Mesendoderm (in vitro differentiated cells): ENCODE measurements around the gene STK40.

Source experiments
- DNase-seq: peaks from one replicate; pipeline ENCODE4 v3.0.0; 2013
- H2AK5ac ChIP-seq: 2 replicates; pipeline ENCODE4 v1.6.1; 2013; ENCODE audit warnings: low read length, inconsistent platforms
- H2BK120ac ChIP-seq: 2 replicates; pipeline ENCODE4 v1.6.1; 2013; ENCODE audit warnings: low read depth, mild to moderate bottlenecking, low read length, moderate library complexity, mixed read lengths
- H2BK15ac ChIP-seq: replicated peaks from 2 replicates; pipeline ENCODE4 v1.6.1; 2013; ENCODE audit warnings: low read depth, mild to moderate bottlenecking, moderate library complexity
- H2BK5ac ChIP-seq: 2 replicates; pipeline ENCODE4 v1.6.1; 2013; ENCODE audit warnings: low read length, inconsistent platforms
- H3K18ac ChIP-seq: 2 replicates; pipeline ENCODE4 v1.6.1; 2013; ENCODE audit warnings: mild to moderate bottlenecking, low read length, mixed read lengths
- H3K23ac ChIP-seq: one replicate; pipeline ENCODE4 v1.6.1; 2013; ENCODE audit warnings: low read length
- H3K27ac ChIP-seq: 2 replicates; pipeline ENCODE4 v1.5.1; 2013; ENCODE audit warnings: low read depth, mild to moderate bottlenecking, inconsistent platforms, low read length, moderate library complexity
- H3K27me3 ChIP-seq: 2 replicates; pipeline ENCODE4 v1.6.1; 2013; ENCODE audit warnings: low read length, control low read depth, mild to moderate bottlenecking, inconsistent platforms; ENCODE audit not compliant: insufficient read depth, poor library complexity
- H3K36me3 ChIP-seq: 2 replicates; pipeline ENCODE4 v1.6.1; 2013; ENCODE audit warnings: low read length, inconsistent platforms; ENCODE audit not compliant: control insufficient read depth, insufficient read depth
- H3K4ac ChIP-seq: one replicate; pipeline ENCODE4 v1.6.1; 2013; ENCODE audit warnings: low read depth, mild to moderate bottlenecking, low read length, moderate library complexity
- H3K4me1 ChIP-seq: 2 replicates; pipeline ENCODE4 v1.6.1; 2013; ENCODE audit warnings: low read depth, low read length, inconsistent platforms; ENCODE audit not compliant: control insufficient read depth
- H3K4me2 ChIP-seq: 2 replicates; pipeline ENCODE4 v1.6.1; 2013; ENCODE audit warnings: low read length
- H3K4me3 ChIP-seq: 2 replicates; pipeline ENCODE4 v1.5.1; 2013; ENCODE audit warnings: mild to moderate bottlenecking, low read length
- H3K56ac ChIP-seq: one replicate; pipeline ENCODE4 v1.6.1; 2013; ENCODE audit warnings: low read length
- H3K79me1 ChIP-seq: 2 replicates; pipeline ENCODE4 v1.6.1; 2013; ENCODE audit warnings: low read length, inconsistent platforms
- H3K79me2 ChIP-seq: 2 replicates; pipeline ENCODE4 v1.6.1; 2013; ENCODE audit warnings: mild to moderate bottlenecking, low read length; ENCODE audit not compliant: control insufficient read depth, insufficient read depth
- H3K9ac ChIP-seq: 2 replicates; pipeline ENCODE4 v1.6.1; 2013; ENCODE audit warnings: low read length, inconsistent platforms
- H4K5ac ChIP-seq: one replicate; pipeline ENCODE4 v1.6.1; 2013; ENCODE audit warnings: low read length
- H4K8ac ChIP-seq: one replicate; pipeline ENCODE4 v1.6.1; 2013; ENCODE audit warnings: low read depth, mild to moderate bottlenecking, control low read depth, low read length, moderate library complexity
- WGBS: extraction: QIAGEN DNeasy Blood & Tissue Kit; methylation state at CpG from one replicate; pipeline ENCODE4 v1.1.7; 2013; ENCODE audit warnings: low lambda C conversion rate, missing lambda C conversion rate; ENCODE audit not compliant: insufficient coverage; ENCODE audit errors: extremely low coverage; 5-methylcytosine and 5-hydroxymethylcytosine counted together

Gene STK40

GRCh38 chr1:36389999-36390398 is 4.3 kb upstream of the STK40 start:
- peaks cover 4% of the 10 kb centered on the region for H3K79me2 ChIP-seq
- WGBS: no CpG with 5 or more reads among the region's 1 CpG
- peaks cover 17% of the 10 kb centered on the region for H3K36me3 ChIP-seq

GRCh38 chr1:36389261-36389660 is 3.5 kb upstream of the STK40 start:
- H2BK15ac ChIP-seq: no peak overlapping the region
- H3K56ac ChIP-seq: peak overlapping the region; percentile 6
- H3K27ac ChIP-seq: no peak overlapping the region
- H3K4me1 ChIP-seq: peaks cover 13% of the 10 kb centered on the region
- H4K8ac ChIP-seq: no peak overlapping the region
- DNase-seq: no peak
- no peak overlapping the region for H3K4ac ChIP-seq
- H3K18ac ChIP-seq: no peak overlapping the region
- H3K23ac ChIP-seq: no peak overlapping the region
- H3K4me3 ChIP-seq: no peak overlapping the region
- no peak overlapping the region for H2AK5ac ChIP-seq
- peaks cover 17% of the 10 kb centered on the region for H3K36me3 ChIP-seq
- peaks cover 12% of the 10 kb centered on the region for H3K79me2 ChIP-seq
- no peak overlapping the region for H4K5ac ChIP-seq
- H2BK5ac ChIP-seq: no peak overlapping the region
- H3K27me3 ChIP-seq: no peaks in the 10 kb centered on the region
- H3K79me1 ChIP-seq: peaks cover 9% of the 10 kb centered on the region
- no peak overlapping the region for H3K4me2 ChIP-seq
- H3K9ac ChIP-seq: no peak overlapping the region
- no peak overlapping the region for H2BK120ac ChIP-seq
- WGBS: no CpG with 5 or more reads among the region's 2 CpGs

More at GRCh38 chr1:36389999-36390398, 4.3 kb upstream of the STK40 start:
- no peak overlapping the region for H4K5ac ChIP-seq
- H3K79me1 ChIP-seq: peaks cover 5% of the 10 kb centered on the region
- H2AK5ac ChIP-seq: no peak overlapping the region
- H4K8ac ChIP-seq: no peak overlapping the region
- H3K18ac ChIP-seq: no peak overlapping the region
- no peak for DNase-seq
- no peak overlapping the region for H3K23ac ChIP-seq
- H2BK120ac ChIP-seq: no peak overlapping the region
- H3K4me1 ChIP-seq: peaks cover 10% of the 10 kb centered on the region
- H2BK15ac ChIP-seq: no peak overlapping the region
- no peak overlapping the region for H3K9ac ChIP-seq
- no peak overlapping the region for H3K27ac ChIP-seq
- no peak overlapping the region for H3K4ac ChIP-seq
- no peak overlapping the region for H2BK5ac ChIP-seq
- no peak overlapping the region for H3K4me2 ChIP-seq
- no peak overlapping the region for H3K56ac ChIP-seq
- no peaks in the 10 kb centered on the region for H3K27me3 ChIP-seq
- no peak overlapping the region for H3K4me3 ChIP-seq

- whole genome bisulfite sequencing: no CpG with 5 or more reads among the region's 10 CpGs
- no peak overlapping the region for H3K23ac ChIP-seq
- H3K36me3 ChIP-seq: peaks cover 7% of the 10 kb centered on the region
- H3K4me1 ChIP-seq: peaks cover 13% of the 10 kb centered on the region
- H3K4me2 ChIP-seq: peak overlapping the region; percentile 67
- peaks cover 26% of the 10 kb centered on the region for H3K79me2 ChIP-seq
- H3K27me3 ChIP-seq: no peaks in the 10 kb centered on the region
- peak overlapping the region; percentile 82 for H3K18ac ChIP-seq
- H2BK120ac ChIP-seq: peak overlapping the region; percentile 52
- H3K4ac ChIP-seq: peak overlapping the region; percentile 93
- H3K9ac ChIP-seq: peak overlapping the region; percentile 91
- peak overlapping the region; percentile 26 for H4K5ac ChIP-seq
- no peak overlapping the region for H3K4me3 ChIP-seq
- no peak overlapping the region for H2BK15ac ChIP-seq
- H4K8ac ChIP-seq: no peak overlapping the region
- peak overlapping the region; percentile 89 for H2BK5ac ChIP-seq
- H3K56ac ChIP-seq: peak overlapping the region; percentile 97
- peak overlapping the region; percentile 98 for H3K27ac ChIP-seq
- H2AK5ac ChIP-seq: peak overlapping the region; percentile 86
- peaks cover 10% of the 10 kb centered on the region for H3K79me1 ChIP-seq
- peak; percentile 94 for DNase-seq
Measured at GRCh38 chr1:36387141-36387949, 1.6 kb upstream of the STK40 start.

- Histone ChIP-seq H3K18ac (peak overlapping the region; percentile 82), H3K27me3 (no peaks in the 10 kb centered on the region), H3K79me1 (peaks cover 13% of the 10 kb centered on the region), H3K4ac (peak overlapping the region; percentile 99), H3K4me3 (peak overlapping the region; percentile 36), H2BK120ac (peak overlapping the region; percentile 52), H3K23ac (peak overlapping the region; percentile 75), H3K56ac (peak overlapping the region; percentile 97), H4K8ac (peak overlapping the region; percentile 69), H3K4me2 (peak overlapping the region; percentile 67), H2AK5ac (peak overlapping the region; percentile 45), H3K9ac (peak overlapping the region; percentile 91), H4K5ac (peak overlapping the region; percentile 14), H3K36me3 (peaks cover 3% of the 10 kb centered on the region), H3K4me1 (peaks cover 13% of the 10 kb centered on the region), H2BK15ac (peak overlapping the region; percentile 61), H2BK5ac (peak overlapping the region; percentile 89), H3K27ac (peak overlapping the region; percentile 98), H3K79me2 (peaks cover 32% of the 10 kb centered on the region)
- WGBS: no CpG with 5 or more reads among the region's 14 CpGs
- DNase-seq: peak; percentile 99
Measured at GRCh38 chr1:36386265-36387140, 779 bp upstream of the STK40 start.

- Histone ChIP-seq H4K5ac (no peak overlapping the region), H3K79me2 (peaks cover 48% of the 10 kb centered on the region), H3K56ac (peak overlapping the region; percentile 75), H2BK15ac (no peak overlapping the region), H3K27me3 (no peaks in the 10 kb centered on the region), H3K79me1 (peaks cover 17% of the 10 kb centered on the region), H2AK5ac (no peak overlapping the region), H3K36me3 (no peaks in the 10 kb centered on the region), H3K18ac (peak overlapping the region; percentile 94), H3K27ac (peak overlapping the region; percentile 47), H3K4ac (no peak overlapping the region), H3K9ac (peak overlapping the region; percentile 70), H4K8ac (no peak overlapping the region), H3K4me2 (peak overlapping the region; percentile 82), H3K23ac (no peak overlapping the region), H2BK120ac (no peak overlapping the region), H2BK5ac (no peak overlapping the region), H3K4me1 (peaks cover 26% of the 10 kb centered on the region), H3K4me3 (peak overlapping the region; percentile 62)
- no CpG with 5 or more reads among the region's 25 CpGs for WGBS
- peak; percentile 70 for DNase-seq
Measured at GRCh38 chr1:36384542-36385409, 948 bp downstream of the STK40 start.
